HPDE6-E6E7 (cell line): Measurements from ENCODE around the gene DRC7.
A peak's percentile ranks its signal among the peaks of the same experiment; 100 is the strongest.
"Not testable (repeated sequence)": the region's sequence is repeated elsewhere in the genome, so short reads cannot be mapped to it uniquely, and the experiment has no call there.

Experiments used
- DNase-seq: peaks from one replicate; pipeline ENCODE4 v3.0.0; 2011; ENCODE audit warnings: missing footprints; ENCODE audit errors: extremely low spot score

DRC7 gene

DNA sequence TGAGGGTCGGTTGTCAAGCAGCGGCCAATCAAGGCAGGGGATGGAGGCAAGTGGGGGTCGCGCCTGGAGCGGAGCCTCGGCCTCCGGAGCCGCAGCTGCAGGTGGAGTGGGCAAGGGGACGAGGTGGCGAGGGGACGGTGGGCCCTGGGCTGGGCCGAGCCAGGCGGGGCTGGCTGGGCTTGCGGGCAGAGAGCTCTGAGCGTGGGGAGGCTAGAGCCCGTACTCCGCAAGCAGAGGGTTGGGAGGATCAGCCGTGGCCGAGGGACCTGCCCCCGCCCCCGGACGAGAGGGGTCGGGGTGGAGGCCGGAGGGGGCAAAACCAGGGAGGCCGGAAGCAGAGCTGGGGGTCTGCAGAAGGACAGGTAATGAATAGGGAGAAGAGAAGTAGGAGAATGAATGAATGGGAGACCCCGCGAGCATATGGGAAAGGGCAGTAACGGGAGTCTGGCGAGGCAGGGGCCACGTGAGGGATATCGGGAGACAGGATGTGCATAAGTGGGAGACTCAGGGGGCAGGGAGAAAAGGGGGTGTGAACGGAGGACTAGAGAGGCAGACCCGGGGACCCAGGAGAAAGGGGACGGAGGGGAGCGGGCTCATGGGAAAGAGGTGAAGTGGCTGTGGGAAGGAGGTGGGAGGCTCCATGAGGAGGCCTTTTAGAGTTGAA, 41.3 kb downstream of the DRC7 start, which contains the start of gene KATNB1:
KATNB1 (plus strand) TSS at position 16 of the 664 bp plus-strand sequence. CDS start 1,474 bp downstream, outside the sequence.
- no peak for DNase-seq

DNA sequence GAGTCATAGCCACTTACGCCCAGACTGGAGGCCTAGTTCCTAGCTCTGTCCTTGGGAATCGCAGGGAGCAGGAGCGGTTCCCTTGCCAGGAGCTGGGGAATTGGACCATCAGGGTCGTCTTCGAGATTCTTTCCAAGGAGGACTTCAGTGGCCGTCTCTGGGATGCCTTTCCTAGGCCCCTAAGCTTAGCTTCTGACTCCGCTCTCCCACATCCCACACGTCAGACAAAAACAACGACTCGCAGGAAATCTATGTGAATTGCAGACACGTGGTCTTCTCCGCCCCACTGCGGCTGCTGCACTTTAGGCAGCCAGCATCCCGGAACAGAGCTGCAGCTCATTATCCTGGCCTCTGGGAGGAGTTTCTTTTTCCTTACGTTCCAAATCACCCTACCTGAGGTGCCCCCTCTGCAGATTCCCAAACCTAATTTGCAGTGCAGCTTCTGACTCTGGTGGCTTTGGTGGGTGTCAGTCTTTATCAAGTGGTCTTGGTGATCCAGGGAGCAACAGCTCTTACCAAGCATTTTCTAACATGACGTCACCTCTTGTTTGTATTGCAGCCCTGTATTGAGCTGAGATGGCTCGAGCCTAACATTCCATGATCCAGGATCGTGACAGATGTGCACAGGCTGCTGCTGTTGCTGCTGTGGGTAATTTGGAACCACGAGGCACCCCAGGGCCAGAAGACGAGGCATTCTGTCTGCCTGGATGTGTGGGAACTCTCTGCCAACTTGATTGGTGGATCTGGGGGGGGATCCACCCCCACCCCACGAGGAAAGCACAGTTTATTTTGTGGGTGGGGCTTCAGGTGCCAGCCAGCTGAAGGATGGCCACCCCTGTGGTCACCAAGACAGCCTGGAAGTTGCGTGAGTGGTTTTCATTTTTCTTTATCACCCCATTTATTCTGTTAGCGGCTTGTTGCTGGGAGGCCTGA, 42.1 kb downstream of the DRC7 start:
- DNase-seq: peak; percentile 73

DNA sequence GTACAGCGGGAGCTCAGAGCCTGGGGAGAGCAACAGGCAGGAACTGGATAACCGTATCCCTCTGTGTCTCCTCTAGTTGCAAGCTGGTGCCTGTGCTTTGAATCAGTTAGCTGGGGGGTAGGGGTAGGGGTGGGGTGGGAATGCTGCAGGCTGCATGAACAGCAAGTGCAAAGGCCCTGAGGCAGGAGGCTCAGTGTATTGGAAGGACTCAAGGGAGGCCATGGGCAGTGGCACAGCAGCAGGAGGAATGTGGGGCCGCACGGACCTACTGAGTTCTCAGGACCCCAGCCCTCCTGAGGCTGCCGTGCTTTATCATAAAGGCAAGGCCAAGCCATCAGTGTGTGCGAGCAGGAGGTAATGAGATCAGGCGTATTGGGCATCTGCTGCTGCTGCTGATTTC, 44.2 kb downstream of the DRC7 start:
- no peak for DNase-seq

DNA sequence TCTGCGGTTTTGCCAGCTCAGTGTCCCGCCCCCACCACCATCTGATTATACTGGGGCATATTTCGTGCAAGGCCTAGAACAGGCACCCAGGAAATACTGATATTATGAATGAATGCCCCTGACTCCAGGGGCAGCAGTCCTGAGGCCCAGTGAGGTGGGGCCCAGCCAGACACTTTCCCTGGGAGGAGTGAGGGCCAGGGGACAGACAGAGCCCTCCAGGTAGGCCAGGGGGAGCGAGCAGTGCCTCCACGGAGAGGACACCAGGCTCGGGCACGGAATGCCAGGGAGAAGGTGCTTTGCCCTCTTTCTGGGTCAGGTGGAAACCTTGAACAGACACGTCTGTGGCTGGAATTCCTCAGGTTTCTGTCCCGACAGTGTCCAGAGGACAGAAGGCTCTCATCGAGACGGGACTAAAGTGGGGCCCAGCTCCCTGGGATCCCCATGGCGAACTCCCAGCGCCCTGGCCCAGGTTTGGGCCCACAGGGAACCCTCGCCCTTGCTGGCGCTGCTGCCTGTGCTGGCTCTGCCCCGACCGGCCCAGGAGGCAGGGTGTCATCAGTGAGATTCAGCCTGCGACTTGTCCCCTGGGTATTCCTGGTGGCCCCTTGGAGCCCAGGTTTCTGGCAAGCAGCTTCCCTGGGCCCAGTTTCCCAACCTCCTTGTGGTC, 45.3 kb downstream of the DRC7 start:
- no peak for DNase-seq

DNA sequence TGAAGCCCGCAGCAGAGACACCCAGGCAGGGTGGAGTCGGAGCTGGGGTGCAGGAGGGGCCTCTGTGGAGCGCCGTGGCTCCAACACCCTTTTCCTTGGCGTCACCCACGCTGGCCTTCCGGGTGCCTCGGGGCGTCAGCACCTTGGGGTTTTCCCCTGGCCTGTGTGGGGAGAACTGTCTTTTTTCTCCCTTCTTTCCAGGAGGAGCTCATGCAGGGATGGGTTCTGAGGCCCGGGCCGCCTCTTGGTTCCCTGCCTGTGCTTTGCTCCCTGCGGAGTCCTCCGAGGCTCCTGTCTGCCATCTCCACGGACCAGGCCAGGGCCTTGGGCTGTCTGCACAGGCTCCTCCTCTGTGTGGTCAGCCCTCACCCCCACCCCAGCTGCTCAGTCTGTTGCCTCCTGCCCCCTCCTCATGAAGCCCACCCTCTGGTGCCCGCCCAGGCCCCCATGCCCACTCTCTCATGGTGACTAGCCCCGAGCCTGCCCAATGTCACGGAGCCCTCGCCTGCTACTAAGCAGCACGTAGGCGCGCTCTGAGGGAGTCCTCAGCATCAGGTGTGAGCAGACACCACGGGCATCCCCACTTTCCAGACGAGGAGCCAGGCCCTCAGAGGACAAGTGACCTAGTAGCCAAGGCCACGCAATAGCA, 45.9 kb downstream of the DRC7 start:
- no peak for DNase-seq

DNA sequence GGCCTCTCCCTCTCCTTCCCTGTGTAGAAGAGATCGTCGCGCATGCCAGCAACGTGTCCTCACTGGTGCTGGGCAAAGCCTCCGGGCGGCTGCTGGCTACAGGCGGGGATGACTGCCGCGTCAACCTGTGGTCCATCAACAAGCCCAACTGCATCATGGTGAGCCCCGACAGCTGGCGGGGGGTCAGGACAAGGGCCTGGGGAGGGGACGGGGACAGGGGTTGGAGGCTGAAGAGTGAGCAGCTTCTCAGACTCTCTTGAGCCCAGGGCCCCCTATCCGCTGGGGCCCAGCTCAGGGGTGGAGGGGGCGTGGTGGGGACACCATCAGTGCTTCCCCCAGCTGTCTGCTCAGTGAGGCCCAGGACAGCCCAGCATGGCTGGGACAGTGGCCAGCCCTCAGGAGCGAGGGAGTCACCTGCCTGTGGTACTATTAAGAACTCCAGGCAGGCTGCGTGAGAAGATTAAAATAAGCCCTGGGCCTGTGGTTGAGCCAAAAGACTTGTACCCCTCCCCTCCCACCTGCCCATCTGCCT, 47.1 kb downstream of the DRC7 start:
- DNase-seq: no peak

DNA sequence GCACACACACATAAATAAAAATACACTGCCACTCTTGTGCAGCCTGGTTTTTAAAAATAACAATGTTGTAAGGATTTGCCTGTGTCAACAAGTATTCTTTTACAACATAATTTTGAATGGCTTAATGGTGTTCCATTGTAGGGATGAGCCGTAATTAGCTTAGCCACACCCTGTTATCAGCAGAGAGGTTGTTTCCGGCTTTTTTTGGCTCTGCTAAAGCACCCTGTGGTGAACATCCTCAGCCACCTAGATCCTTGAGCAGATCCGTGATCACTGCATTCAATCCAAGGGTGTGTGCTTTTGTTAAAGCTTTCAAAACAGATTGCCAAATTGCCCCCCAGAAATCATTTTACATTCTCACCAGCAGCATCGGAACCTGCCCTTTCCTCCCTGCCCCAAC, 47.9 kb downstream of the DRC7 start:
- DNase-seq: no peak

DNA sequence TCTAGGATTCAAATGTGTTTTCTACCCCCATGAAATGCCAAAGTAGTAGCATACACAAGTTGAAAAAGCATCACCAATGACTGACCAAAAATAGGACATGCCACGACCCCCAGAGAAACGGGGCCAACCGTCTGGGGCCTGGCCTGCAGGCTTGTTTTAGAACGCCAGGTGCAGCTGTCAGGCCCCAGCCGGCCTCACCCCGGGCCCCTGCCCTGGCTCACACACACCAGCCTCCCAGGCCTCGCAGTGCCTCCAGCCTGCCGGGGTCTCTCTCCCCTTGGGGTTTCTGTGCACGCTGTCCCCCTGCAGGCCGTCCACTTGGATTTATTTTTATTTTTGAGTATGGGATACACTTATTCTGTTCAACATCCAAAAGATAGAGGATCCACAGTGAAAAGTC, 48.9 kb downstream of the DRC7 start:
- no peak for DNase-seq

DNA sequence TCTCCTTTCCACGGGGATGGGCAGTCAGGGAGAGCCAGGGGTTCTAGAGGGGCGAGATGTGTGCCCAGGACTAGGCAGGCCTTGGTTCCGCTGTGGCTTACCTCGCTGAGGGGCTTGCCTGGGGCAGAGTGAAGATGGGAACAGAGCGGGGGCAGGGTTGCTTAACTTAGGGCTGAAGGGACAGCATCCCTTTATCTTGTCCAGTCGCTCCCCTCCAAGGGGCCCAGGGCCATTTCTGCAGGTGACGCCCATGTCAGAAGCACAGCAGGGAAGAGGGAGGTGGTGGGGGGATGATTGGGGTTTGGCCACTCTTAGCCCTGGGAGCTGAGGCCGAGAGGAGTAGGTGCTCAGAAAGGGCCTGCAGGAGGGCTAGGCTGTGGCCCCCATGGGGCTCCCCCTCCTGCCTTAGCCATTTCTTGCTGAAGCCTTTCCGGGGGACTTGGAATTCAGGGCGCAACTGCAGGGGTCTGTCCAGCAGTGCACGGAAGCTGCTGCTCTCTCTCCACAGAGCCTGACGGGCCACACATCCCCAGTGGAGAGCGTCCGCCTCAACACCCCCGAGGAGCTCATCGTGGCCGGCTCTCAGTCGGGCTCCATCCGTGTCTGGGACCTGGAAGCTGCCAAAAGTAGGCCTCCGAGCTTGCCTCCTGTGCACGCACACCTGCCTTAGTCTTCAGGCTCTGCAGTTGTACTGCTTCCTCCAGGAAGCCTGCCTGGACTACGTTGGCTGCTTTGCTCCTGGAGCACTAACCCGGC, 49.5 kb downstream of the DRC7 start:
- no peak for DNase-seq

DNA sequence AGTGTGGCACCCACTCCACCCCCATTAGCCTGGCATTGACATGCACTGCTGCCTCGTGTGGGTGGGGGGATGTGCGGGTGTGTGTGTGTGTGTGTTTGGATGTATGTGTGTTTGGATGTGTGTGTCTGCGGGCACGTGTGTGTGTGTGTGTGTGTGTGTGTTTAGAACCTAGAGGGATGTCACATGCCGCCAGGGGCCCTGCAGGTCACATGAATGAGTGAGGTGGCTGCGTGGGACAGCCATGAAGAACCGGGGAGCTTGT, 50.0 kb downstream of the DRC7 start:
- DNase-seq: no peak

DNA sequence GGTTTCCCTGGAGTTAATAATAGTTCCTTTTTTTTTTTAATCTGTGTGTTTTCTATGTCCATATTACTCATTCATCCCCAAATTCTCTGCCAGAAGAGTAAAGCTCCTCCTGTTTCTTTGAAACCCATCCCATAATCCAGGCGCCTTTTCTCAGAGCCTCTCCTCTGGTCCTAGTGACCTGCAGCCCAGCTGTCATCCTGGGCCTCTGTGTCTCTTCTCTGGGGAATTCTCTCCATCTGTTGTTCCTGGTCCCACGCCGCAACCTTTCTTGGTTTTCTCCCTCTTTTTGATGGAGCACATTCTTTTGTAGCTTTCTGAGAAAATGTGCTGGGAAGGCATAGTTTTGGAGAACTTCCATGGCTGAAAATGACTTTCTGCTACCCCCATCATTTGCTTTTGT, 51.2 kb downstream of the DRC7 start:
- no peak for DNase-seq

DNA sequence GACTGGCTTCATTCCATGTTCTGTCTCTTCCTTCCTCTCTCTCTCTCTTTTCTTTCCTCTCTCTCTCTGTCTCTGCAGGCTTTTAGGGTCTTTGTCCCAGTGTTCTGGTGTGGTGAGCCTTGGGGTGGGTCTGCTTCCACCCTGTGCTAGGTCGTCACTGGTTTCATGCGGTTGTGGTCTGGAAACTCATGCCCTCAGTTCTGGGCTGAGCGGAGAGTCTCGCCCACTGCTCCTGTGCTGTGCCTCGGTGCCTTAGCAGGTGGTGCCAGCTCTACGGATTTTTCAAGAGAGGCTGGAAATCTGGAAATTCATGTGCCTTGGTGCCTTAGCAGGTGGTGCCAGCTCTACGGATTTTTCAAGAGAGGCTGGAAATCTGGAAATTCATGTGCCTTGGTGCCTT, 51.7 kb downstream of the DRC7 start:
- DNase-seq: not testable (repeated sequence)

DNA sequence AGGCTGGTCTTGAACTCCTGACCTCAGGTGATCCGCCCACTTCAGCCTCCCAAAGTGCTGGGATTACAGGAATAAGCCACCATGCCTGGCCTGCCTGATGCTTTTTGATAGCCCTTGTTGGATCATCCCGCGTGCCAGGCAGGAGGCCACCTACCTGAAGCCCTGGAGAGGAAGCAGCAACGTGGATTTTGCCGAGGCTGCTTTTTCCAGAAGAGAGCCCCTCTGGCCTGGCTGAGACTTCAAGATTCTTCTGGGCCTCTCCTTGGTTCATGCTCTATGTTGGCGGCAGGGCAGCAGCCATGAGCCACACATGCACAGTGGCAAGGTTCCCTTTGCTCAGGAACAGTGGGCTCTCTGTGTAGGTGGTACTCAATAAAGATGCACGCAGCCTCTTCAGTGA, 52.5 kb downstream of the DRC7 start:
- DNase-seq: no peak

DNA sequence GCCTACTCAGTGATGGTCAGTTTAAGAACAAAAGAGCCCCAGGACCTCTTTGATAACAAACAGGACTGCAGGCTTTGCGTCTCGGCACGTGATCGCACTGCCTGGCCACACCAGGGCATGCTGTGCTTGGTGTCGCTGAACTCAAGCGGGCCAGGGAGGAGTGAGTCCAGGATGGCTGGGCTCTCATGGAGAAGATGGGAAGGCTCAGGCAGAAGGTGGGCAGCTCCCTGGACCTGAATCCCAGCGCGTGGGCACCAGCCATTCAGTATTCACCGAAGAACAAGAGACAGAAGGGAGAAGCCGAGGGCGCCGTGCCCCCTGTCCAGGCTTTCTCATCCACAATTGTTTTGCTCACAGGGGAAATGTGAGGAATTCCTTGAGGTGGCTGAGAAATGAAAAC, 52.9 kb downstream of the DRC7 start:
- no peak for DNase-seq

DNA sequence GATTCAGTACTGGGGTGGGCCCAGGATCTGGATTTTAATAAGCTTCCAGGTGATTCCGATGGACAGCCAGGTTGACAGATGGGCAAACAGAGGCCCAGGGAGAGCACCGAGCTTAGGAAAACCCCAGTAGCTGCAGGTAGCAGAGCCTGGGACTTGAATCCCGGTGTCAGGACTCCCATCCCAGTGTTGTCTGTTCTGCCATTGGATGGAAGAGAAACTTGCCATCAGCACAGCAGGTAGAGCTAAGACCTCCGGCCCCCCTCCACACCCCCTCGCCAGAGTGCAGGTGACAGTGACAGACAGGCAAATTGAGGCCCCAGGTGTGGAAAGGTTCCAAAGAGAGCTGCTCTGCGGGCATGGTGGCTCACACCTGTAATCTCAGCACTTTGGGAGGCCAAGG, 53.4 kb downstream of the DRC7 start:
- no peak for DNase-seq

DNA sequence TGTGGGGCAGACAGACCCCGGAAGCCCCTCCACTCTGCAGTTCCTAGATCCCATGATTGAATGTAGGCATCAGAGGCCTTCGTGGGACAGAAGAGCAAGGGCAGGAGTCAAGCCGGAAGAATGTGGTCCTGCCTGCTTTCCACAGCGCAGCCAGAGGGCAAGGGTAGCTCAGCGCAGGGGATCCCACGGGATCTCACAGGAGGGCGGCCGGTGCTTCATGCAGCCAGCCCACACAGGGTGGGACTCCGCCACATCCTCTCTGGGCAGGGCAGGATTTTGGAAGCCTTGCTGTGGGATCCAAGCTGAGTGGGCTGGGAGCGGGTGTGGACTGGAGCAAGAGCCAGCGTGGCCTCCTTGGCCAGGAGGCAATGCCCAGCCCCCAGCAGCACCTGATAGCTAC, 54.0 kb downstream of the DRC7 start:
- no peak for DNase-seq

DNA sequence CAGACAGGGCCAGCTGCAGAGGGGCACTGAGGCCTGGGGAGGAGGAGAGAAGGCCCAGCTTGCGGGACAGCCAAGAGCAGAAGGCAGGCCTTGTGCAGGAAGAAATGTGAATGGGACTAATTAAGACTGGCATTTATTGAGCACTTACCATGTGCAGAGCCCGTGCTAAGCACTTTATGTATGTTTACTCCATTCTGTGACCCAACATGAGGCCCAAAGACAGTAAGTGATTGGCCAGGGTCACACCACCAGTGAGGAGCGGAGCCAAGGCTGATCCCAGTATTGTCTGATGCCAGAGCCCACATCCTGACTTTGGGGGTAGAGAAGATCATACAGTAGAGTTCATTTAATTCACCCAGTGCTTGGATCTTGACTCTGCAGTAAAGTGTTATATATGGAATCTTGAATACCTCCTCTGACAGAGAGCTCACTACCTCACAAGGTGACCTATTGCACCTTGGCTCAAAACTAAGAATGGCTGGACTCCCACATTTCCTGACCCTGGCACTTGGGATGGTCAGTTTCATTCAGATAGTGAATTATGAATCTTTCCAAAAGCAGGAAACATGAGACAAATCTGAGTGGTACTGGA, 54.6 kb downstream of the DRC7 start:
- no peak for DNase-seq

DNA sequence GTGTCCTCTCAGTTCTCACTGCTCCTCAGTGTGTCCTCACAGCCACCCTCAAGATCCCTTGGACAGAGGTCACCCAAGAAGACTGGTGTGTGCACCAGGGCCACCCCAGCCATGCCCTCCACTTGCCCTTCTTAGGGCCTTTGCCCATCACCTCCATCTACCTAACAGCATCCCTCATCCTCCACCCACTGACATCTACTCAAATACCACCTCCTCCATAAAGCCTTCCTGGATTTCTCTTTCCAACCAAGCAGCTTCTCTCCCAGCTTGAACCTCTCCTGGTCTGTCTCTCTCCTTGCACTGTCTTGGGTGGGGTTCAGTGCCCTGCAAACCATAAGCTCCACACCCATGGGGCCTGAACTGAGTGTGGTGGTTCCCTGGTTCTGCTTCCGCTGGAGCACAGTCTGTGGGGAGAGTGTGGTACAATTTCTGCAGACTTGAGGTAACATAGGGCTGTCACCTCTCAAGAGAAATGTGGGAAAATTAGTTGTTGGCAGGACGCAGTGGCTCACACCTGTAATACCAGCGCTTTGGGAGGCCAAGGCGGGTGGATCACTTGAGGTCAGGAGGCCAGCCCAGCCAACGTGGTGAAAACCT, 55.3 kb downstream of the DRC7 start:
- no peak for DNase-seq

DNA sequence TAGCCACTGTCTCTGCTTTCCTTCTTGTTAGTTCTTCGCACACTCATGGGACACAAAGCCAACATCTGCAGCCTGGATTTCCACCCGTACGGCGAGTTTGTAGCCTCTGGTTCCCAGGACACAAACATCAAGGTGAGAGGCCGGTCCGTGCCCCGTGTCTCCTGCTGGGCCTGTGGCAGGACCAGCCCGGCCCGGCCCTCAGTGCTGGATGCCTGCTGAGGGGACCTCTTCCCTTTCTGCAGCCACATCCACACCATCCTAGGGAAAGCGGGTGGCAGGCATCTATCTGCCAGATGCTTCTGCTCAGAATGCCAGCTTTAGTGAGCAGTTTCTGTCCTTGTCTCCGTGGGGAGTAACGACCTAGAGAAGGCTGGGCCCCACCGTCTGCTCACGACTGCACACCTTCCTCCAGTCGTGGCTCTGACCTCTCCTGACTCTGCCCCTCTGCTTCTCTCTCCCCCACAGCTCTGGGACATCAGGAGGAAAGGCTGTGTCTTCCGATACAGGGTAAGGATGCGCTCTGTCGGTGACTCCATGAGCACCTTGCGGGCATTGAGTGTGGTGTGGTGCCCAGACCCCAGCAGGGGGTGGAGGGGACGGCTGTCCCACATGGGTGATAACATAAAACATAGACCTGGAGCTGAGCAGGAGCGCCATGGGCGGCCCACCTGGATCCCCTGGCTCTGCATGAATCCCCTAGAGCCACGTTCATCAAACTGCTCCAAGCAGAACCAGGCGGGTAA, 56.4 kb downstream of the DRC7 start:
- DNase-seq: no peak
